HG03442 (cell line): ENCODE data around the gene EVA1A.

Experiments
- ATAC-seq: cut with Tn5 transposase; IDR thresholded peaks from one replicate; pipeline ENCODE4 v1.9.1; 2021; ENCODE audit warnings: mild to moderate bottlenecking, moderate library complexity; ENCODE audit not compliant: unreplicated experiment

Gene EVA1A

DNA sequence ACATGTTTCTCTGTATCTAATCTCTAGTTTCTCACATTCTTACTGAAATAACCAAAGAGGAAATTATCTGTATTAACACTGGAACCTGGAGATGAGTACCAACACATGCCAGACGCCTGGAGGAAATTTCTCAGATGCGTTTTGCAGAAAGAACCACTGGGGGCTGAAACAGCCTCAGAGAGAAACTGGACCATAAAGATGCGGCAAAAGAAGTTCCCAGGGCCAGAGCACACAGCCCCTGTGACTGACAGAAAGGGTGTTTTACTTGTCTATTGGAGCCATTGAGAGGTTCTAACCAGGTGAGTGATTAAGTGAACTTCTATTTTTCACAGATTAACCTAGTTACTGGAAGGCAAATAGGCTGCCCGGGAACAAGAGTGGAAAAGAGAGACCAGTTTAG, 103.9 kb downstream of the EVA1A start:
- ATAC-seq = no peak

DNA sequence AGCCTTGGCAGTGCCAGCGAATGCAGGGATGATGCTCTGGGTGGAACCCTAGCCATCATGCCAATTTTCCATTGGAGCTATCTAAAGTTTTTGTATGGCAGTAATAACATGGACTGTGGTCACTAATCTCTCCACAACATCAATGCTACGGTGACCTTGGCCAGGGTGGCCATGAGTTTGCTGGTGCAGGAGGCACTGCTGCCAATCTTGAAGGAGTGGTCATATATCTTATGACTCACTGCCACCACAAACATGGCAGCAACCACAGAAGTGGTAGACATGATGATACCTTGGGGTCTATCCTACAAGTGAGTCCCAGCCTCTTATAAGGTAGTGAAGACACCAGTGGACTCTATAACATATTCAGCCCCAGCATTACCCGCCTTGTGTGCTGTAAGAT, 104.6 kb downstream of the EVA1A start:
- no peak for ATAC-seq

DNA sequence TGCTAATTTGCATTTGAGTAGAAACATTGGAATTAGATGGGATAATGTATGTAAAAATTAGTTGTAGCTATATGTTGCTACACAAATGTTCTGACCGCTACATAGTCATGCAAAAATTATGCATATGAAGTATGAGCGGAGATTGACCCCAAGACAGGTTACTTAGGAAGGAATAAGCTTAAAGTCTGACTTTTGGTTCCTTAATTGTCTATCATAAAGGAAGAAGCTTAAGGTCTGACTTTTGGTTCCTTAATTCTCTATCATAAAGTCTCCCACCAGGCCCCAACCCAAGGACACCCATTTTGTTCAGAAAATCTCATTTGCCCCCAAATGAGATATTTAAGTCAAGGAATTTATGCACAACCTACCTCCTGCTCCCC, 106.5 kb downstream of the EVA1A start:
- ATAC-seq = no peak

- no peak for ATAC-seq
Observed at GRCh38 chr2:75453384-75454240, 107.1 kb downstream of the EVA1A start.

DNA sequence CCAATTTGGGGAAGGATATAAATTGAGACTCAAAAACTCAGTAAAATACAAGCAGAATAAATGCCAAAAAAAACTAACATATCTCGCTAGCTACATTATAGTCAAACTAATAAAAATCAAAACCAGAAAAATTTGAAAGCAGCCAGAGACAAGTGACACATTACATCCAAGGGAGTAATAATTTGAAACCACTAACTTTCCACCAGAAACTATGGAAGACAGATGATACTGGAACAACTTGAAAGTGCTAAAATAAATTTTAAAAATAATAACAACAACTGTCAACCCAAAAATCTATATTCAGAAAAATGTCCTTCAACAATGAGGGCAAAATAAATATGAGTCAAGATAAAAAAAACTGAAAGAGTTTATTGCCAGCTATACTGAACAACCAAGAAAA, 110.7 kb downstream of the EVA1A start:
- no peak for ATAC-seq

DNA sequence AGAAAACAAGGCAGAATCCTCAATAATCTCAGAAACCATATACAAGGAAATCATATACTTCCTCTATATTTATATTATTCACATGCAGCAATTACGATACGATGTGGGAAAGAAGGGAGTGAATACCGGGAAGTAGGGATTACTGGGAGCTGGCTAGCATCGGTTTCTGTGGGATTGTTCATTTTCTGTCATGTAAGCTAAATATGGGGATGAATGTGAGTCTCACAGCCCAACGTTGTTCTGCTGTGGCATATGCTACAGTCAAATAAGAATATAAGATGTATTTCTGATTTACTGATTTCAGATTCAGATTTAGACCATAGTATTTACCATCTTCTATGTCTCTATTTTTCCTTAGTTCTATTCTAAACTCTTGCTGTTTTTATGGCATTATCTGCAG, 113.6 kb downstream of the EVA1A start:
- no peak for ATAC-seq
